WTC11 (cell line): ENCODE data around the gene CYP27A1. TPM values are rescaled to one million over a fixed set of nuclear protein-coding genes. Genes with fewer than 3 reads are reported as not detected.

Experiments
- ATAC-seq: fragments of 200-7000 bp; cut with Tn5 transposase; 2 replicates; pipeline ENCODE4 v1.10.0; 2021; ENCODE audit warnings: mild to moderate bottlenecking, moderate library complexity
- CTCF ChIA-PET: fragments of 300-600 bp; sonication (Branson Sonifier 250); formaldehyde crosslinking; loops from one replicate; lab custom pipeline; 2021; ENCODE audit warnings: antibody characterized with exemption; lab: Charles Lee
- POLR2A ChIA-PET: fragments of 350-600 bp; sonication (Branson Sonifier 250); formaldehyde crosslinking; loops from one replicate; lab custom pipeline; 2021; ENCODE audit warnings: antibody characterized with exemption; lab: Charles Lee
- DNase-seq: peaks from one replicate; pipeline ENCODE4 v3.0.0; 2021; ENCODE audit warnings: low spot score
- H3K27ac Mint-ChIP-seq: 2 replicates; pipeline ENCODE4 v1.8.0; 2021; ENCODE audit warnings: mixed read lengths
- H3K27me3 Mint-ChIP-seq: 2 replicates; pipeline ENCODE4 v1.8.0; 2021; ENCODE audit warnings: low read depth, mild to moderate bottlenecking, moderate library complexity, mixed read lengths
- H3K36me3 Mint-ChIP-seq: 2 replicates; pipeline ENCODE4 v1.8.0; 2021; ENCODE audit warnings: mixed read lengths
- H3K4me1 Mint-ChIP-seq: 2 replicates; pipeline ENCODE4 v1.8.0; 2022; ENCODE audit warnings: mixed read lengths
- H3K4me3 Mint-ChIP-seq: 2 replicates; pipeline ENCODE4 v1.8.0; 2021; ENCODE audit warnings: mild to moderate bottlenecking, moderate library complexity, mixed read lengths
- H3K9me3 Mint-ChIP-seq: 2 replicates; pipeline ENCODE4 v1.8.0; 2021; ENCODE audit warnings: mixed read lengths
- NFE2L1 ChIP-seq: sonication (generic); formaldehyde crosslinking; IDR thresholded peaks from 2 replicates; pipeline ENCODE4 v1.8.1; 2023; ENCODE audit warnings: missing genetic modification reagents
- NR3C1 ChIP-seq: sonication (generic); formaldehyde crosslinking; conservative IDR thresholded peaks from 2 replicates; pipeline ENCODE4 v1.8.1; 2023; ENCODE audit warnings: low read depth, mild to moderate bottlenecking, missing genetic modification reagents
- RELA ChIP-seq: sonication (generic); formaldehyde crosslinking; IDR thresholded peaks from 2 replicates; pipeline ENCODE4 v1.8.1; 2022; ENCODE audit warnings: missing genetic modification reagents, mild to moderate bottlenecking, borderline replicate concordance
- TP53 ChIP-seq: sonication (generic); formaldehyde crosslinking; IDR thresholded peaks from 2 replicates; pipeline ENCODE4 v1.8.1; 2023; ENCODE audit warnings: mild to moderate bottlenecking, missing genetic modification reagents
- ZNF138 ChIP-seq: sonication (generic); formaldehyde crosslinking; conservative IDR thresholded peaks from 2 replicates; pipeline ENCODE4 v1.8.1; 2022; ENCODE audit warnings: mild to moderate bottlenecking, moderate library complexity, missing genetic modification reagents
- ZNF317 ChIP-seq: sonication (generic); formaldehyde crosslinking; IDR thresholded peaks from 2 replicates; pipeline ENCODE4 v1.8.1; 2023; ENCODE audit warnings: low read depth, mild to moderate bottlenecking, moderate library complexity, missing genetic modification reagents, borderline replicate concordance
- ZNF671 ChIP-seq: fragments of 250-450 bp; sonication (Bioruptor Pico); IDR thresholded peaks from 2 replicates; pipeline ENCODE4 v1.8.0; 2021; ENCODE audit warnings: mild to moderate bottlenecking
- total RNA-seq: library from RNA; stranded (reverse); gene quantifications from 3 replicates; pipeline ENCODE4 v1.2.3, GENCODE V29; 2021
- TF ChIP-seq, protein P1 (sequence below): sonication (generic); formaldehyde crosslinking; IDR thresholded peaks from 2 replicates; pipeline ENCODE4 v1.8.1; 2022; ENCODE audit warnings: missing genetic modification reagents, borderline replicate concordance
- TF ChIP-seq, protein P2 (sequence below): sonication (generic); formaldehyde crosslinking; IDR thresholded peaks from 2 replicates; pipeline ENCODE4 v1.8.1; 2023; ENCODE audit warnings: mild to moderate bottlenecking, missing genetic modification reagents
- TF ChIP-seq, protein P3 (sequence below): sonication (generic); formaldehyde crosslinking; conservative IDR thresholded peaks from 2 replicates; pipeline ENCODE4 v1.8.1; 2023; ENCODE audit warnings: mild to moderate bottlenecking, low read depth, missing genetic modification reagents, moderate library complexity
- TF ChIP-seq, protein P4 (sequence below): sonication (generic); formaldehyde crosslinking; IDR thresholded peaks from 2 replicates; pipeline ENCODE4 v1.8.1; 2022; ENCODE audit warnings: mild to moderate bottlenecking, moderate library complexity, missing genetic modification reagents
- TF ChIP-seq, protein P5 (sequence below): fragments of 250-450 bp; sonication (Bioruptor Pico); conservative IDR thresholded peaks from 2 replicates; pipeline ENCODE4 v1.9.0; 2021; ENCODE audit warnings: mild to moderate bottlenecking
- TF ChIP-seq, protein P6 (sequence below): sonication (generic); formaldehyde crosslinking; IDR thresholded peaks from 2 replicates; pipeline ENCODE4 v1.8.0; 2022; ENCODE audit warnings: mild to moderate bottlenecking, missing genetic modification reagents
- TF ChIP-seq, protein P7 (sequence below): sonication (generic); formaldehyde crosslinking; IDR thresholded peaks from 2 replicates; pipeline ENCODE4 v1.8.1; 2023; ENCODE audit warnings: mild to moderate bottlenecking, missing genetic modification reagents, borderline replicate concordance

Gene CYP27A1
- total RNA-seq, 1 experiment from 2014 or later, result 5.6 TPM

DNA sequence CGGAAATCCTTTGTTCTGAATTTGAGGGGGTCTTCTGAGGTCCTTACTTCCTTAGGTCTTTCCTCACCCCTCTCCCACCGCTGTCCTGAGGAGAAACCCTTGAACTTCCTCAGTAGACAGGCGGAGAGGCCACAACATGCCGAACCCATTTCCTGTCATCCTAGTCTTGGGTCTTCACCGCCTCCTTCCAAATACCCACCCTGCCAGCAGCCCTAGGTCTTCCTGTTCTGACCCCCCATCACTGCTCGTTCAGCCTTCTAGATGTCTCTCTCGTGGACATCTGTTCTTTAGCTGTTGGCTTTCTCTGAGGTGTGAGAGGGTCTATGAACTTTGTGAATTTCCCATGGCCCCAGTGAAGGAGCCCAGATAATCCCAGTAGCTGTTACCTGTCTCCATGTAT lies 27.2 kb upstream of the CYP27A1 start (continued):
- TF ChIP-seq, protein P1, sequence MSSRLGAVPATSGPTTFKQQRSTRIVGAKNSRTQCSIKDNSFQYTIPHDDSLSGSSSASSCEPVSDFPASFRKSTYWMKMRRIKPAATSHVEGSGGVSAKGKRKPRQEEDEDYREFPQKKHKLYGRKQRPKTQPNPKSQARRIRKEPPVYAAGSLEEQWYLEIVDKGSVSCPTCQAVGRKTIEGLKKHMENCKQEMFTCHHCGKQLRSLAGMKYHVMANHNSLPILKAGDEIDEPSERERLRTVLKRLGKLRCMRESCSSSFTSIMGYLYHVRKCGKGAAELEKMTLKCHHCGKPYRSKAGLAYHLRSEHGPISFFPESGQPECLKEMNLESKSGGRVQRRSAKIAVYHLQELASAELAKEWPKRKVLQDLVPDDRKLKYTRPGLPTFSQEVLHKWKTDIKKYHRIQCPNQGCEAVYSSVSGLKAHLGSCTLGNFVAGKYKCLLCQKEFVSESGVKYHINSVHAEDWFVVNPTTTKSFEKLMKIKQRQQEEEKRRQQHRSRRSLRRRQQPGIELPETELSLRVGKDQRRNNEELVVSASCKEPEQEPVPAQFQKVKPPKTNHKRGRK (CRISPR knock-in tag), result no peak
- TF ChIP-seq, protein P2, sequence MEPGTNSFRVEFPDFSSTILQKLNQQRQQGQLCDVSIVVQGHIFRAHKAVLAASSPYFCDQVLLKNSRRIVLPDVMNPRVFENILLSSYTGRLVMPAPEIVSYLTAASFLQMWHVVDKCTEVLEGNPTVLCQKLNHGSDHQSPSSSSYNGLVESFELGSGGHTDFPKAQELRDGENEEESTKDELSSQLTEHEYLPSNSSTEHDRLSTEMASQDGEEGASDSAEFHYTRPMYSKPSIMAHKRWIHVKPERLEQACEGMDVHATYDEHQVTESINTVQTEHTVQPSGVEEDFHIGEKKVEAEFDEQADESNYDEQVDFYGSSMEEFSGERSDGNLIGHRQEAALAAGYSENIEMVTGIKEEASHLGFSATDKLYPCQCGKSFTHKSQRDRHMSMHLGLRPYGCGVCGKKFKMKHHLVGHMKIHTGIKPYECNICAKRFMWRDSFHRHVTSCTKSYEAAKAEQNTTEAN, result no peak
- no peak for TF ChIP-seq NFE2L1 (CRISPR knock-in tag)
- no peak for TF ChIP-seq ZNF317 (CRISPR knock-in tag)
- no peak for TF ChIP-seq ZNF671
- TF ChIP-seq, protein P3, sequence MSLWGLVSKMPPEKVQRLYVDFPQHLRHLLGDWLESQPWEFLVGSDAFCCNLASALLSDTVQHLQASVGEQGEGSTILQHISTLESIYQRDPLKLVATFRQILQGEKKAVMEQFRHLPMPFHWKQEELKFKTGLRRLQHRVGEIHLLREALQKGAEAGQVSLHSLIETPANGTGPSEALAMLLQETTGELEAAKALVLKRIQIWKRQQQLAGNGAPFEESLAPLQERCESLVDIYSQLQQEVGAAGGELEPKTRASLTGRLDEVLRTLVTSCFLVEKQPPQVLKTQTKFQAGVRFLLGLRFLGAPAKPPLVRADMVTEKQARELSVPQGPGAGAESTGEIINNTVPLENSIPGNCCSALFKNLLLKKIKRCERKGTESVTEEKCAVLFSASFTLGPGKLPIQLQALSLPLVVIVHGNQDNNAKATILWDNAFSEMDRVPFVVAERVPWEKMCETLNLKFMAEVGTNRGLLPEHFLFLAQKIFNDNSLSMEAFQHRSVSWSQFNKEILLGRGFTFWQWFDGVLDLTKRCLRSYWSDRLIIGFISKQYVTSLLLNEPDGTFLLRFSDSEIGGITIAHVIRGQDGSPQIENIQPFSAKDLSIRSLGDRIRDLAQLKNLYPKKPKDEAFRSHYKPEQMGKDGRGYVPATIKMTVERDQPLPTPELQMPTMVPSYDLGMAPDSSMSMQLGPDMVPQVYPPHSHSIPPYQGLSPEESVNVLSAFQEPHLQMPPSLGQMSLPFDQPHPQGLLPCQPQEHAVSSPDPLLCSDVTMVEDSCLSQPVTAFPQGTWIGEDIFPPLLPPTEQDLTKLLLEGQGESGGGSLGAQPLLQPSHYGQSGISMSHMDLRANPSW, result no peak
- TF ChIP-seq TP53 (CRISPR knock-in tag), result no peak
- TF ChIP-seq, protein P4, sequence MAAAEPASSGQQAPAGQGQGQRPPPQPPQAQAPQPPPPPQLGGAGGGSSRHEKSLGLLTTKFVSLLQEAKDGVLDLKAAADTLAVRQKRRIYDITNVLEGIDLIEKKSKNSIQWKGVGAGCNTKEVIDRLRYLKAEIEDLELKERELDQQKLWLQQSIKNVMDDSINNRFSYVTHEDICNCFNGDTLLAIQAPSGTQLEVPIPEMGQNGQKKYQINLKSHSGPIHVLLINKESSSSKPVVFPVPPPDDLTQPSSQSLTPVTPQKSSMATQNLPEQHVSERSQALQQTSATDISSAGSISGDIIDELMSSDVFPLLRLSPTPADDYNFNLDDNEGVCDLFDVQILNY (CRISPR knock-in tag), result no peak
- TF ChIP-seq, protein P5, sequence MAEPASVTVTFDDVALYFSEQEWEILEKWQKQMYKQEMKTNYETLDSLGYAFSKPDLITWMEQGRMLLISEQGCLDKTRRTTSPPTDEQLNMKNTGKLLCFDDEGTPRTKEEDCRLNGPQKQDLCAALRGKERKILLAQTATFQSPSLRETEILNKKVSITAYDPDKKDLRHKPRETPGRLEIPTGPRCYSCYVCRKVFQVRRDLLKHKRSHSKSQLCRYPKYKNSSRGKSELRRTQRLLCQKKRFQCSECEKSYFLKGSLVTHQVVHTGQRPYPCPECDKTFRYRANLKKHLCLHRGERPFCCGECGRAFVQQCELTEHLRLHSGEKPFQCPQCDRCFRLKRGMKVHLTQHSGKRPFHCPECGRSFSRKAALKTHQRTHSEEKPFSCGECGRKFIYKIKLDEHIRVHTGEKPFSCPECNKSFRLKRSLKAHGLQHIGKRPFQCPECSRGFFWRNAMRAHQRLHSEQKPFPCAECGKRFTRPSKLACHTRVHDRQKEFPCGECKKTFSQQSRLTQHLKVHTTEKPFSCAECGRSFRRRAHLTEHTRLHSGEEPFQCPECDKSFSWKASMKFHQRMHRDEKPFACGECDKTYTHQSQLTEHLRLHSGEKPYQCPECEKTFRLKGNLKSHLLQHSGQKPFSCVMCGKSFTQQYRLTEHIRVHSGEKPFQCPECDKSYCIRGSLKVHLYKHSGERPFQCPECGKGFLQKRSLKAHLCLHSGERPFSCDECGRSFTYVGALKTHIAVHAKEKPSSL (CRISPR knock-in tag), result no peak
- TF ChIP-seq, protein P6, sequence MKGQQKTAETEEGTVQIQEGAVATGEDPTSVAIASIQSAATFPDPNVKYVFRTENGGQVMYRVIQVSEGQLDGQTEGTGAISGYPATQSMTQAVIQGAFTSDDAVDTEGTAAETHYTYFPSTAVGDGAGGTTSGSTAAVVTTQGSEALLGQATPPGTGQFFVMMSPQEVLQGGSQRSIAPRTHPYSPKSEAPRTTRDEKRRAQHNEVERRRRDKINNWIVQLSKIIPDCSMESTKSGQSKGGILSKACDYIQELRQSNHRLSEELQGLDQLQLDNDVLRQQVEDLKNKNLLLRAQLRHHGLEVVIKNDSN, result no peak
- TF ChIP-seq, protein P7, sequence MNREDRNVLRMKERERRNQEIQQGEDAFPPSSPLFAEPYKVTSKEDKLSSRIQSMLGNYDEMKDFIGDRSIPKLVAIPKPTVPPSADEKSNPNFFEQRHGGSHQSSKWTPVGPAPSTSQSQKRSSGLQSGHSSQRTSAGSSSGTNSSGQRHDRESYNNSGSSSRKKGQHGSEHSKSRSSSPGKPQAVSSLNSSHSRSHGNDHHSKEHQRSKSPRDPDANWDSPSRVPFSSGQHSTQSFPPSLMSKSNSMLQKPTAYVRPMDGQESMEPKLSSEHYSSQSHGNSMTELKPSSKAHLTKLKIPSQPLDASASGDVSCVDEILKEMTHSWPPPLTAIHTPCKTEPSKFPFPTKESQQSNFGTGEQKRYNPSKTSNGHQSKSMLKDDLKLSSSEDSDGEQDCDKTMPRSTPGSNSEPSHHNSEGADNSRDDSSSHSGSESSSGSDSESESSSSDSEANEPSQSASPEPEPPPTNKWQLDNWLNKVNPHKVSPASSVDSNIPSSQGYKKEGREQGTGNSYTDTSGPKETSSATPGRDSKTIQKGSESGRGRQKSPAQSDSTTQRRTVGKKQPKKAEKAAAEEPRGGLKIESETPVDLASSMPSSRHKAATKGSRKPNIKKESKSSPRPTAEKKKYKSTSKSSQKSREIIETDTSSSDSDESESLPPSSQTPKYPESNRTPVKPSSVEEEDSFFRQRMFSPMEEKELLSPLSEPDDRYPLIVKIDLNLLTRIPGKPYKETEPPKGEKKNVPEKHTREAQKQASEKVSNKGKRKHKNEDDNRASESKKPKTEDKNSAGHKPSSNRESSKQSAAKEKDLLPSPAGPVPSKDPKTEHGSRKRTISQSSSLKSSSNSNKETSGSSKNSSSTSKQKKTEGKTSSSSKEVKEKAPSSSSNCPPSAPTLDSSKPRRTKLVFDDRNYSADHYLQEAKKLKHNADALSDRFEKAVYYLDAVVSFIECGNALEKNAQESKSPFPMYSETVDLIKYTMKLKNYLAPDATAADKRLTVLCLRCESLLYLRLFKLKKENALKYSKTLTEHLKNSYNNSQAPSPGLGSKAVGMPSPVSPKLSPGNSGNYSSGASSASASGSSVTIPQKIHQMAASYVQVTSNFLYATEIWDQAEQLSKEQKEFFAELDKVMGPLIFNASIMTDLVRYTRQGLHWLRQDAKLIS (CRISPR knock-in tag), result no peak

DNA sequence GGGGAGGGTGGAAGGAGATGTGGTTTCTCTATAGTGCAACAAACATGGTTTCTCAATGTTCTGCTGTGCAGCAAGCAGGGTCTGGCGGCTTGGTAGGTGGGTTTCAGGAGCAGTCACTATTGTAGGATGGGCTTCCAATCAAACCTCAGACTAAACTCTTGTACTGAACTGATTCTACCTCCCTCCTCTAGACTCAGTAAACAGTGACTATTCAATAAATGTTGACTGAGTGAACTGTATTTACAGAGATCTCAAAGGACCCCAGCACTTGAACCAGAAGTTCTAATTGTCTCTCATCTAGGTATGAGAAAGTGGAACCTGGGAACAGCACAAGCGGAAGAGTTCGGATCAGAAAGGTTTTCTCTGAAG lies 26.8 kb upstream of the CYP27A1 start:
- Mint-ChIP-seq H3K4me1 (no peaks in the 10 kb centered on the region), H3K27me3 (no peaks in the 10 kb centered on the region), H3K4me3 (no peak overlapping the region), H3K36me3 (peaks cover 39% of the 10 kb centered on the region), H3K9me3 (no peaks in the 10 kb centered on the region), H3K27ac (no peak overlapping the region)
- CTCF ChIA-PET, result no interaction called here
- TF ChIP-seq, protein P7 (CRISPR knock-in tag), result no peak
- TF ChIP-seq RELA (CRISPR knock-in tag), result no peak
- no peak for TF ChIP-seq NR3C1
- TF ChIP-seq ZNF138 (CRISPR knock-in tag), result no peak
- no peak for DNase-seq
- ATAC-seq, result no peak
- POLR2A ChIA-PET, result no interaction called here
